Activated naive CD4-positive, alpha-beta T cell treated with anti-CD3 and anti-CD28 coated beads for 36 hours (primary cell): ENCODE measurements around the gene RTL5. TPM values are rescaled to one million over a fixed set of nuclear protein-coding genes. Genes with fewer than 3 reads are reported as not detected.
A peak's percentile ranks its signal among the peaks of the same experiment; 100 is the strongest.

Source experiments
- CTCF ChIA-PET: fragments of 350-600 bp; sonication (Branson Sonifier 250); formaldehyde crosslinking; loops from one replicate; lab custom pipeline; 2021; ENCODE audit warnings: antibody characterized with exemption; lab: Charles Lee
- DNase-seq: peaks from one replicate; pipeline ENCODE4 v3.0.0-alpha.2; 2020
- H3K27ac Mint-ChIP-seq: one replicate; pipeline ENCODE4 v1.8.0; 2021; ENCODE audit warnings: mild to moderate bottlenecking, mixed read lengths
- H3K27me3 Mint-ChIP-seq: one replicate; pipeline ENCODE4 v1.8.0; 2021; ENCODE audit warnings: low read depth, mixed read lengths
- H3K36me3 Mint-ChIP-seq: one replicate; pipeline ENCODE4 v1.8.0; 2021; ENCODE audit warnings: low read depth, mixed read lengths
- H3K4me1 Mint-ChIP-seq: one replicate; pipeline ENCODE4 v1.8.0; 2021; ENCODE audit warnings: low read depth, mixed read lengths
- H3K4me3 Mint-ChIP-seq: one replicate; pipeline ENCODE4 v1.8.0; 2021; ENCODE audit warnings: mild to moderate bottlenecking, moderate library complexity, mixed read lengths
- H3K9me3 Mint-ChIP-seq: one replicate; pipeline ENCODE4 v1.8.0; 2021; ENCODE audit warnings: mixed read lengths
- intact Hi-C: fragments of 100-400 bp; cut with micrococcal nuclease; formaldehyde crosslinking; loops from one replicate; pipeline ENCODE4 v1.15.1; 2023
- total RNA-seq, 2 experiments: library from RNA; stranded (reverse); gene quantifications; one replicate each; pipeline ENCODE4 v1.2.3, GENCODE V29; 2021

RTL5 gene
- total RNA-seq, 2 experiments from 2014 or later: 0.10 TPM

- Mint-ChIP-seq H3K27me3 (no peaks in the 10 kb centered on the region), H3K4me1 (no peaks in the 10 kb centered on the region), H3K4me3 (no peak overlapping the region), H3K27ac (no peak overlapping the region), H3K9me3 (no peaks in the 10 kb centered on the region), H3K36me3 (no peaks in the 10 kb centered on the region)
- intact Hi-C loops: no loop called here
- CTCF ChIA-PET: interaction anchor here (0.5 to 1.2 kb wide), 3 partner anchors 12 to 372 kb away, joined by 3 to 4 read pairs (median 3); no protein-coding TSS in a partner anchor
- DNase-seq: no peak
Measured at GRCh38 chrX:72115380-72115779, 16.3 kb downstream of the RTL5 start.

GRCh38 chrX:72114807-72115206 is 16.9 kb downstream of the RTL5 start:
- no peak overlapping the region for H3K27ac Mint-ChIP-seq
- H3K36me3 Mint-ChIP-seq: no peaks in the 10 kb centered on the region
- H3K4me1 Mint-ChIP-seq: no peaks in the 10 kb centered on the region
- H3K27me3 Mint-ChIP-seq: no peaks in the 10 kb centered on the region
- CTCF ChIA-PET: interaction anchor here (1.2 kb wide), 1 partner anchor 12 kb away, joined by 3 read pairs; no protein-coding TSS in a partner anchor
- no peaks in the 10 kb centered on the region for H3K9me3 Mint-ChIP-seq
- DNase-seq: no peak
- H3K4me3 Mint-ChIP-seq: no peak overlapping the region
- intact Hi-C loops: no loop called here

- no peaks in the 10 kb centered on the region for H3K4me1 Mint-ChIP-seq
- H3K27me3 Mint-ChIP-seq: no peaks in the 10 kb centered on the region
- H3K9me3 Mint-ChIP-seq: no peaks in the 10 kb centered on the region
- H3K36me3 Mint-ChIP-seq: no peaks in the 10 kb centered on the region
- H3K27ac Mint-ChIP-seq: no peak overlapping the region
- DNase-seq: no peak
- H3K4me3 Mint-ChIP-seq: no peak overlapping the region
- intact Hi-C loops: no loop called here
- CTCF ChIA-PET: interaction anchor here (1.2 kb wide), 1 partner anchor 13 kb away, joined by 3 read pairs; no protein-coding TSS in a partner anchor
Measured at GRCh38 chrX:72114306-72114705, 17.4 kb downstream of the RTL5 start.

GRCh38 chrX:72113461-72113860 is 18.3 kb downstream of the RTL5 start:
- intact Hi-C loops: no loop called here

GRCh38 chrX:72110876-72111708 is 20.6 kb downstream of the RTL5 start:
- no peaks in the 10 kb centered on the region for H3K4me1 Mint-ChIP-seq
- peaks cover 3% of the 10 kb centered on the region for H3K27me3 Mint-ChIP-seq
- intact Hi-C loops: no loop called here
- no peak for DNase-seq
- H3K36me3 Mint-ChIP-seq: no peaks in the 10 kb centered on the region
- no peak overlapping the region for H3K27ac Mint-ChIP-seq
- no peaks in the 10 kb centered on the region for H3K9me3 Mint-ChIP-seq
- no peak overlapping the region for H3K4me3 Mint-ChIP-seq
- CTCF ChIA-PET: interaction anchor here (1.4 kb wide), 1 partner anchor 17 kb away, joined by 3 read pairs; no protein-coding TSS in a partner anchor

More at GRCh38 chrX:72113461-72113860, 18.3 kb downstream of the RTL5 start:
- Mint-ChIP-seq H3K4me3 (no peak overlapping the region), H3K27ac (no peak overlapping the region), H3K36me3 (no peaks in the 10 kb centered on the region), H3K27me3 (peaks cover 3% of the 10 kb centered on the region), H3K9me3 (no peaks in the 10 kb centered on the region), H3K4me1 (no peaks in the 10 kb centered on the region)
- DNase-seq: no peak
- CTCF ChIA-PET: no interaction called here

- CTCF ChIA-PET: no interaction called here
- no peak overlapping the region for H3K4me3 Mint-ChIP-seq
- H3K36me3 Mint-ChIP-seq: no peaks in the 10 kb centered on the region
- H3K4me1 Mint-ChIP-seq: peaks cover 6% of the 10 kb centered on the region
- H3K27me3 Mint-ChIP-seq: peaks cover 3% of the 10 kb centered on the region
- no peak overlapping the region for H3K27ac Mint-ChIP-seq
- intact Hi-C loops: no loop called here
- no peaks in the 10 kb centered on the region for H3K9me3 Mint-ChIP-seq
- DNase-seq: no peak
Measured at GRCh38 chrX:72110051-72110875, 21.5 kb downstream of the RTL5 start.

- peaks cover 5% of the 10 kb centered on the region for H3K27me3 Mint-ChIP-seq
- DNase-seq: no peak
- H3K9me3 Mint-ChIP-seq: no peaks in the 10 kb centered on the region
- no peak overlapping the region for H3K27ac Mint-ChIP-seq
- H3K36me3 Mint-ChIP-seq: no peaks in the 10 kb centered on the region
- H3K4me1 Mint-ChIP-seq: peaks cover 7% of the 10 kb centered on the region
- intact Hi-C loops: no loop called here
- CTCF ChIA-PET: no interaction called here
- H3K4me3 Mint-ChIP-seq: no peak overlapping the region
Measured at GRCh38 chrX:72108666-72109065, 23.0 kb downstream of the RTL5 start.

- no peak for DNase-seq
- Mint-ChIP-seq H3K4me1 (peaks cover 7% of the 10 kb centered on the region), H3K27ac (no peak overlapping the region), H3K27me3 (peaks cover 5% of the 10 kb centered on the region), H3K36me3 (no peaks in the 10 kb centered on the region), H3K4me3 (no peak overlapping the region), H3K9me3 (no peaks in the 10 kb centered on the region)
- CTCF ChIA-PET: no interaction called here
- intact Hi-C loops: no loop called here
Measured at GRCh38 chrX:72107841-72108595, 23.7 kb downstream of the RTL5 start.

GRCh38 chrX:72107320-72107719 is 24.4 kb downstream of the RTL5 start:
- H3K4me3 Mint-ChIP-seq: no peak overlapping the region
- H3K4me1 Mint-ChIP-seq: peaks cover 7% of the 10 kb centered on the region
- intact Hi-C loops: no loop called here
- H3K36me3 Mint-ChIP-seq: no peaks in the 10 kb centered on the region
- no peak for DNase-seq
- no peak overlapping the region for H3K27ac Mint-ChIP-seq
- CTCF ChIA-PET: no interaction called here
- peaks cover 5% of the 10 kb centered on the region for H3K27me3 Mint-ChIP-seq
- H3K9me3 Mint-ChIP-seq: no peaks in the 10 kb centered on the region

GRCh38 chrX:72105436-72105835 is 26.3 kb downstream of the RTL5 start:
- peaks cover 23% of the 10 kb centered on the region for H3K4me1 Mint-ChIP-seq
- CTCF ChIA-PET: no interaction called here
- no peak overlapping the region for H3K27ac Mint-ChIP-seq
- DNase-seq: peak; percentile 46
- H3K4me3 Mint-ChIP-seq: no peak overlapping the region
- no peaks in the 10 kb centered on the region for H3K36me3 Mint-ChIP-seq
- no peaks in the 10 kb centered on the region for H3K9me3 Mint-ChIP-seq
- intact Hi-C loops: no loop called here
- peaks cover 9% of the 10 kb centered on the region for H3K27me3 Mint-ChIP-seq

GRCh38 chrX:72102760-72103159 is 29.0 kb downstream of the RTL5 start:
- intact Hi-C loops: no loop called here
- no peak for DNase-seq
- Mint-ChIP-seq H3K4me1 (peaks cover 31% of the 10 kb centered on the region), H3K27me3 (peaks cover 13% of the 10 kb centered on the region), H3K36me3 (no peaks in the 10 kb centered on the region), H3K9me3 (no peaks in the 10 kb centered on the region), H3K4me3 (no peak overlapping the region), H3K27ac (no peak overlapping the region)
- CTCF ChIA-PET: interaction anchor here (1.0 kb wide), 1 partner anchor 81 kb away, joined by 3 read pairs; no protein-coding TSS in a partner anchor

- CTCF ChIA-PET: no interaction called here
- intact Hi-C loops: no loop called here
- Mint-ChIP-seq H3K9me3 (no peaks in the 10 kb centered on the region), H3K4me1 (peaks cover 31% of the 10 kb centered on the region), H3K36me3 (no peaks in the 10 kb centered on the region), H3K27me3 (peaks cover 17% of the 10 kb centered on the region), H3K27ac (no peak overlapping the region), H3K4me3 (no peak overlapping the region)
- no peak for DNase-seq
Measured at GRCh38 chrX:72102126-72102525, 29.6 kb downstream of the RTL5 start.
